ENCODE results near the gene KRT79.

The KRT79 gene

GRCh38 chr12:52817699-52818238 is 16.3 kb downstream of the KRT79 start:
- DNase-seq = no peak

- DNase-seq = no peak
Measured at GRCh38 chr12:52817003-52817698, 17.0 kb downstream of the KRT79 start.

GRCh38 chr12:52815676-52816588 is 18.2 kb downstream of the KRT79 start:
- DNase-seq = no peak

- DNase-seq = no peak
Measured at GRCh38 chr12:52815161-52815560, 18.9 kb downstream of the KRT79 start.

GRCh38 chr12:52814710-52815155 is 19.4 kb downstream of the KRT79 start:
- DNase-seq = no peak

- DNase-seq = no peak
Measured at GRCh38 chr12:52813885-52814709, 20.0 kb downstream of the KRT79 start, which contains the start of gene KRT4. Gene KRT4, minus strand, starts transcription at chr12:52814116. Its CDS starts 58 bp downstream, at chr12:52814058.

GRCh38 chr12:52813203-52813819 is 20.8 kb downstream of the KRT79 start:
- DNase-seq = no peak

GRCh38 chr12:52812749-52813148 is 21.4 kb downstream of the KRT79 start:
- no peak for DNase-seq

GRCh38 chr12:52812073-52812400 is 22.1 kb downstream of the KRT79 start:
- no peak for DNase-seq

- DNase-seq = no peak
Measured at GRCh38 chr12:52811191-52812072, 22.7 kb downstream of the KRT79 start.

GRCh38 chr12:52810554-52810953 is 23.6 kb downstream of the KRT79 start:
- no peak for DNase-seq

- DNase-seq = no peak
Measured at GRCh38 chr12:52809166-52809565, 24.9 kb downstream of the KRT79 start.

GRCh38 chr12:52808573-52809160 is 25.4 kb downstream of the KRT79 start:
- no peak for DNase-seq

GRCh38 chr12:52807544-52808470 is 26.3 kb downstream of the KRT79 start:
- DNase-seq = no peak

GRCh38 chr12:52806821-52807543 is 27.1 kb downstream of the KRT79 start:
- DNase-seq = no peak

- no peak for DNase-seq
Measured at GRCh38 chr12:52806169-52806811, 27.8 kb downstream of the KRT79 start.

- no peak for DNase-seq
Measured at GRCh38 chr12:52805739-52806138, 28.4 kb downstream of the KRT79 start.

GRCh38 chr12:52805000-52805399 is 29.1 kb downstream of the KRT79 start:
- DNase-seq = no peak

GRCh38 chr12:52802442-52802841 is 31.7 kb downstream of the KRT79 start:
- no peak for DNase-seq

All from activated T-cell treated with anti-CD3 and anti-CD28 coated beads for 4 hours (primary cell).